Suprapubic skin (tissue), 4 donors: ENCODE measurements around the gene NELL1.

Source experiments
- CTCF ChIP-seq, 2 donors: fragments of 200-600 bp in 1 of 2; fragments of 450-650 bp in 1 of 2; sonication (generic) in 1 of 2; IDR thresholded peaks; one replicate each; pipeline ENCODE4 v1.5.1; 2016 to 2019; ENCODE audit warnings: antibody characterized with exemption in 2 of 2, mild to moderate bottlenecking in 1 of 2, moderate library complexity in 1 of 2
- POLR2A ChIP-seq, 2 donors: fragments of 450-650 bp; IDR thresholded peaks; one replicate each; pipeline ENCODE4 v1.6.1; 2017; ENCODE audit warnings: antibody characterized with exemption in 2 of 2, mild to moderate bottlenecking in 2 of 2, moderate library complexity in 2 of 2
- POLR2AphosphoS5 ChIP-seq, 3 donors: sonication (generic); formaldehyde crosslinking; IDR thresholded peaks; one replicate each; pipeline ENCODE4 v1.6.1; 2017; ENCODE audit warnings: antibody characterized with exemption in 3 of 3

GRCh38 chr11:20869123-20869522 is 199.7 kb downstream of the NELL1 start:
- TF ChIP-seq CTCF (IDR thresholded peaks at IDR 0.05): no peak
- no peak for TF ChIP-seq POLR2AphosphoS5 (IDR thresholded peaks at IDR 0.05)
- no peak for TF ChIP-seq POLR2A (IDR thresholded peaks at IDR 0.05)
